GM18861 (cell line): Measurements from ENCODE around the gene STUB1.

Experiments
- ATAC-seq: cut with Tn5 transposase; IDR thresholded peaks from one replicate; pipeline ENCODE4 v1.9.1; 2021; ENCODE audit not compliant: unreplicated experiment

STUB1 gene

DNA sequence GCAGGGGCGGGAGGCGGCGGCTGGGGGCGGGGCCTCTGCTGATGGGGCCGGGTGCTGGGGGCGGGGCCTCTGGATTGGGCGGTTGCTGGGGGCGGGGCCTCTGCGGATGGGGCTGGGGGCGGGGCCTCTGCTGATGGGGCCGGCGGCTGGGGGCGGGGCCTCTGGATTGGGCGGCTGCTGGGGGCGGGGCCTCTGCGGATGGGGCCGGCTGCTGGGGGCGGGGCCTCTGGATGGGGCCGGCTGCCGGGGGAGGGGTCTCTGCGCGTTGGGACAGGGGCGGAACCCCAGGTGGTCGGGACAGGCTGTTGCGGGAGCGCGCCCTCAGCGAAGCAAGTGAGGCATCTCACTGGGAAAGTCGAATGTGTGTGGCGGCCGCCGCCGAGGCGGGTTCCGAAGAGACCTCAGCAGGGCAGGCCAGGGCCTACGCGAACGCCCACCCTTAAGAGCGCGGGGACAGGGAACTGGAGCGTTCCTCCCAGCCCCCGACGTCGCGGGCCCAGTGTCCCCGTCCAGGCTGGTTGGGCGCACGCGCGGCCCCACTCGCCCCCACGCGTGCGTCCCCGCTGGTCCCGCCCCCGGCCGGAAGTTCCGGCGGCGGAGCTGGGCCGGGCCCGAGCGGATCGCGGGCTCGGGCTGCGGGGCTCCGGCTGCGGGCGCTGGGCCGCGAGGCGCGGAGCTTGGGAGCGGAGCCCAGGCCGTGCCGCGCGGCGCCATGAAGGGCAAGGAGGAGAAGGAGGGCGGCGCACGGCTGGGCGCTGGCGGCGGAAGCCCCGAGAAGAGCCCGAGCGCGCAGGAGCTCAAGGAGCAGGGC is at the start of gene STUB1:
STUB1 (plus strand) TSS at position 597 of the 811 bp plus-strand sequence; CDS start at position 713, 116 bp downstream.
- no peak for ATAC-seq

DNA sequence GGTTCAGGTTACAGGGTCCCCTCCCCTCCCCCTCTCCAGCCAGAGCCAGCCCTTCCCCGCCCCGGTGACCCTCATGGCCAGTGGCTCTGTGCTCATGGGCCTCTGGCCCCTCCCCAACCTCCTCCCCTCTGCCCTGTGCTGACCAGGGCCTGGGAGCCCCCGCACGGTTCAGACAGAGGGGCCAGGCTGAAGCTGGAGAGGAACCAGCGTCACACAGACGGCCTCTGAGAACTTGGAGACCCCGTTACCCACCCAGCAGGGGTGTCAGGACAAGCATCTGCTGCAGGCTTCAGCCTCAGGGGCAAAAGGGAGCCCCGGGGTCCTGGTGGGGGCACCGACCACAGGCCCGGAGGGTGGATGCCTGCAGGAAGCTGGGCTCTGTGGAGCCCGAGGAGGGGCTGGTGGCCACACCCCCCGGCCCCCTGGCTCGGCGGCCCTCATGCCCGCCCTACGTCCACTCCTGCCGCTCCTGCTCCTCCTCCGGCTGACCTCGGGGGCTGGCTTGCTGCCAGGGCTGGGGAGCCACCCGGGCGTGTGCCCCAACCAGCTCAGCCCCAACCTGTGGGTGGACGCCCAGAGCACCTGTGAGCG is 49.3 kb upstream of the STUB1 start, which contains the start of gene WFIKKN1:
WFIKKN1 (plus strand) TSS at position 171 of the 591 bp plus-strand sequence; CDS start at position 440, 269 bp downstream.
- no peak for ATAC-seq

DNA sequence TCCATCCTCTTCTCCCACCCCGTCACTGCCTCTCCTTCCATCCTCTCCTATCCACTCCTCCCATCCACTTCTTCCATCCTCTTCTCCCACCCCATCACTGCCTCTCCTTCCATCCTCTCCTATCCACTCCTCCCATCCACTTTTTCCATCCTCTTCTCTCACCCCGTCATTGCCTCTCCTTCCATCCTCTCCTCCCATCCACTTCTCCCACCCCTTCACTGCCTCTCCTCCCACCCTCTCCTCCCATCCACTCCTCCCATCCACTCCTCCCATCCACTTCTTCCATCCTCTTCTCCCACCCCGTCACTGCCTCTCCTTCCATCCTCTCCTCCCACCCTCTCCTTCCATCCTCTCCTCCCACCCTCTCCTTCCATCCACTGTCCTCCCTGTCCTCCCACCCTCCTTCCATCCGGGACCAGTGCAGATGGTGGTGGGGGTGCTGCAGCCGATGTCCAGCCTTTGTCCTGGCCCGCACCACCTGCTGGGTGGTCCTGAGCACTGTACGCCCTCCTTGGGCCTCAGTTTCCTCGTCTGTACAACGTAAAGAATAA is 48.3 kb upstream of the STUB1 start:
- ATAC-seq: no peak

DNA sequence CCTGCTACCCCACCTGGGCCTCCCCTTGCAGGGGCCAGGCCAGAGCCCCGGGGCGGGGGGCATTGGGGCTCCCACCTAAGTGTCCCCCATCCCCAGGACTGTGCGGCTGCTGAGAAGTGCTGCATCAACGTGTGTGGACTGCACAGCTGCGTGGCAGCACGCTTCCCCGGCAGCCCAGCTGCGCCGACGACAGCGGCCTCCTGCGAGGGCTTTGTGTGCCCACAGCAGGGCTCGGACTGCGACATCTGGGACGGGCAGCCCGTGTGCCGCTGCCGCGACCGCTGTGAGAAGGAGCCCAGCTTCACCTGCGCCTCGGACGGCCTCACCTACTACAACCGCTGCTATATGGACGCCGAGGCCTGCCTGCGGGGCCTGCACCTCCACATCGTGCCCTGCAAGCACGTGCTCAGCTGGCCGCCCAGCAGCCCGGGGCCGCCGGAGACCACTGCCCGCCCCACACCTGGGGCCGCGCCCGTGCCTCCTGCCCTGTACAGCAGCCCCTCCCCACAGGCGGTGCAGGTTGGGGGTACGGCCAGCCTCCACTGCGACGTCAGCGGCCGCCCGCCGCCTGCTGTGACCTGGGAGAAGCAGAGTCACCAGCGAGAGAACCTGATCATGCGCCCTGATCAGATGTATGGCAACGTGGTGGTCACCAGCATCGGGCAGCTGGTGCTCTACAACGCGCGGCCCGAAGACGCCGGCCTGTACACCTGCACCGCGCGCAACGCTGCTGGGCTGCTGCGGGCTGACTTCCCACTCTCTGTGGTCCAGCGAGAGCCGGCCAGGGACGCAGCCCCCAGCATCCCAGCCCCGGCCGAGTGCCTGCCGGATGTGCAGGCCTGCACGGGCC is 47.5 kb upstream of the STUB1 start:
- no peak for ATAC-seq

DNA sequence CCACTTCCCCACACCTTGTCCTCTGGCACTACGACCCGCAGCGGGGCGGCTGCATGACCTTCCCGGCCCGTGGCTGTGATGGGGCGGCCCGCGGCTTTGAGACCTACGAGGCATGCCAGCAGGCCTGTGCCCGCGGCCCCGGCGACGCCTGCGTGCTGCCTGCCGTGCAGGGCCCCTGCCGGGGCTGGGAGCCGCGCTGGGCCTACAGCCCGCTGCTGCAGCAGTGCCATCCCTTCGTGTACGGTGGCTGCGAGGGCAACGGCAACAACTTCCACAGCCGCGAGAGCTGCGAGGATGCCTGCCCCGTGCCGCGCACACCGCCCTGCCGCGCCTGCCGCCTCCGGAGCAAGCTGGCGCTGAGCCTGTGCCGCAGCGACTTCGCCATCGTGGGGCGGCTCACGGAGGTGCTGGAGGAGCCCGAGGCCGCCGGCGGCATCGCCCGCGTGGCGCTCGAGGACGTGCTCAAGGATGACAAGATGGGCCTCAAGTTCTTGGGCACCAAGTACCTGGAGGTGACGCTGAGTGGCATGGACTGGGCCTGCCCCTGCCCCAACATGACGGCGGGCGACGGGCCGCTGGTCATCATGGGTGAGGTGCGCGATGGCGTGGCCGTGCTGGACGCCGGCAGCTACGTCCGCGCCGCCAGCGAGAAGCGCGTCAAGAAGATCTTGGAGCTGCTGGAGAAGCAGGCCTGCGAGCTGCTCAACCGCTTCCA is 46.7 kb upstream of the STUB1 start:
- no peak for ATAC-seq

DNA sequence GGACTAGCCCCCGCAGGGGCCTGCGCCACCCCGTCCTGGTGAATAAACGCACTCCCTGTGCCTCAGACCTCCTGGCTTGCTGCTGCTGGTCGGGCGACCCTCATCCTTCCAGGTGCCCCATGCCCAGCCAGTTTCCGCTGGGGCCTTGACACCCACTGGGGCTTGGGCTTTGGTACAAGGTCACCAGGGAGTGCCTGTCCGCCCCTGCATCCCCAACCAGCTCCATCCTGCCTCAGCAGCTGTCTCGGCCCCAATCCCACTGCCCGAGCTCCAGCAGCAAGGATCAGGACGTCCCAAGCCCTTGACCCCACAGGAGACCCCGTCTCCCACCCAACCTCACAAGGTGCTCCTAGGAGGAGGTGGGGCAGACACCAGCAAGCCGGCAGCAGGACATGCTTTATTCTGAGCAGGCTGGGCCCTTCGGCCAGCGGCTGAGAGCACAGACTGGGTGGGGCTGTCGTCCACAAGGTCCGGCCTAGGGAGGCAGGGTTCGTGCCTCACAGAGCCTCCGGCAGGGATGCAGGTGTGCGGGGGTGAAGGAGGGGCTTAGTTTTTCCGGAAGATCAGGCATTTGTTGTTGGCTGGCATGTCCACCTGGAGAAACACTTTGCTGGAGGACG is 46.0 kb upstream of the STUB1 start:
- ATAC-seq: no peak

DNA sequence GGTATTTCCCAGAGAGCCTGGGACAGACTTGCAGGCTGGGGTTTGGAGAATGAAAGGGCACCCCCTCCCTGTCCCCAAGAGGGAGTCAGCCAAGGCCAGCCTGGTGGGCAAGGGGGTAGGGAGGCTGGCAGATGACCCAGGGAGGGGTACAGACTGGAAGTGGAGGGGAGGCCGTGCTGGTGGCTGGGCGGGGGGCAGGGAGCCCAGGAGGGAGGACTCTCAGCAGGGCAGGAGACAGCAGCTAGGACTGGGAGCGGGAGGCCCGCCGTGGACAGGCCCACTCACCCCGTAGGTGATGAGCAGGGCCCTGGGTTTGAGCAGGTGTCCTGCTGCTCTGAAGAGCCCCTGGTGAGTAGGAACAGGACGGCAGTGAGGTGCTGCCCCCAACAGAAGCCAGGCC is 45.2 kb upstream of the STUB1 start:
- ATAC-seq: no peak

DNA sequence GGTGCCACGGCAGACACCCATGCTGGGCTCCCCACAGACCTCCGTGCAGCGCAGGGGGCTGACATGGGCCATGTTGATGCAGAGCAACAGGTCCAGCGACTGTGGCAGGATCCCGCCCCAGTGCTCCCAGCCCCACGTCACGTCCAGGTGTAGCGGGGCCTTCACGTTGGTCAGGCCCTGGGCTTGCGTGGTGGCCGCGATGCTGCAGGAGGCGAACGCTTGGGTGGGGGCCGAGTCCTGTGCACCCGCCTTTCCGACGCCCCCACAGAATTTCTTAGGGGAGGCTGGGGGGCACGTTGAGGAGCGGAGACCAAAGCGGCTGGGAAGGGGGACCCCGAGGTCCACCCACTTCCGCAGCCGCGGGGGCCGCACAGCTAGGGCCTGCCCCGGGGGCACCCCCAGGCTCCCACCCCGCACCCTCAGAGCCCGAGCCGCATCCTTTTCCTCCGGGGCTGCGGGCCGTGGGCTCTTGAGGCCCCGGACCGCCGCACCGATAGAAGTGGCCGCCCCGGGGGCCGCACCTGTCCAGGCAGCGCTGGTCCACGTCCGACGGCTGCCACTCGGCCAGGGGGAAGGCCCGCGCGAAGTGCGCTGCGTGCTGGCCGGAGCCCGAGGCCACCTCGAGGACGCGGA is 44.5 kb upstream of the STUB1 start:
- ATAC-seq: peak; percentile 1

DNA sequence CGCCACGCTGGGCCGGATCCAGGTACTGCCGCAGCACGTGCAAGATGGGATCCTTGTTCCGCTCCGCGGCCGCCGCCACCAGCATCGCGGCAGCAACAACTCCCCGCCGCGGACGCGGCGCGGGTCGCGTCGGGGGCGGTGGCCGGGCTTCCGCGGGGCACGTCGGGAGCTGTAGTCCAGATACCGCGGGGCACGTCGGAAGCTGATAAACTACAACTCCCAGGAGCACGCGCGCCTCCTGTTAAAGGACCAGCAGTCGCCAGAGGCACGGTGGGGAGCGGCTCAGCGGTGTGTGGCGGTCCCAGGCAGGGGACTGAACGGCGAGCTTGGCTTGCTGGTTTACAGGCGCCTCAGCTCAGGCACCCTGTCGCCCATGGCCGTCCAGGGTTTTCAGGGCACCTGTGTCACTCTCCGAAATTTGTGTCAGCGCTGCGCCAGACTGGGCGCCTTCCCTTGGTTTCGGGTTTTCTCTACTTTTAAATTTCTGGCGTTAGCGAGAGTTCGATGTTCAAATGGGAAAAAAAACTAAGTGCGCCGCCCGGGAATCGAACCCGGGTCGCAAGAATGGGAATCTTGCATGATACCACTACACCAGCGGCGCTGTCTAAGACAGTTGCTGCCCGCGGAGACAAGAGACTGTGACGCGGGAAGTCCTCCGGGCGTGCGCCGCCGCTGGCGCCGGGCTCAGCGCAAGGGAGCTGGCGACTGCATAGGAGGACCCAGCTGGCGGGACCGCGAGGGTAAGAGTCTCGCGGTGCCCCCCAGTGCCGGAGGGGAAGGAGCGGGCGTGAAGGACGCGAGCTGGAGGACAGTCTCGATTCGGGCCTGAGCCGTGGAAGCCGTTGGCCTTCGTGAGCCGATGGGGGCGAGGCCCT is 43.8 kb upstream of the STUB1 start, which contains the start of gene METTL26:
METTL26 (minus strand) TSS at position 100 of the 875 bp plus-strand sequence; CDS start at position 85, 15 bp downstream.
- peak; percentile 60 for ATAC-seq

DNA sequence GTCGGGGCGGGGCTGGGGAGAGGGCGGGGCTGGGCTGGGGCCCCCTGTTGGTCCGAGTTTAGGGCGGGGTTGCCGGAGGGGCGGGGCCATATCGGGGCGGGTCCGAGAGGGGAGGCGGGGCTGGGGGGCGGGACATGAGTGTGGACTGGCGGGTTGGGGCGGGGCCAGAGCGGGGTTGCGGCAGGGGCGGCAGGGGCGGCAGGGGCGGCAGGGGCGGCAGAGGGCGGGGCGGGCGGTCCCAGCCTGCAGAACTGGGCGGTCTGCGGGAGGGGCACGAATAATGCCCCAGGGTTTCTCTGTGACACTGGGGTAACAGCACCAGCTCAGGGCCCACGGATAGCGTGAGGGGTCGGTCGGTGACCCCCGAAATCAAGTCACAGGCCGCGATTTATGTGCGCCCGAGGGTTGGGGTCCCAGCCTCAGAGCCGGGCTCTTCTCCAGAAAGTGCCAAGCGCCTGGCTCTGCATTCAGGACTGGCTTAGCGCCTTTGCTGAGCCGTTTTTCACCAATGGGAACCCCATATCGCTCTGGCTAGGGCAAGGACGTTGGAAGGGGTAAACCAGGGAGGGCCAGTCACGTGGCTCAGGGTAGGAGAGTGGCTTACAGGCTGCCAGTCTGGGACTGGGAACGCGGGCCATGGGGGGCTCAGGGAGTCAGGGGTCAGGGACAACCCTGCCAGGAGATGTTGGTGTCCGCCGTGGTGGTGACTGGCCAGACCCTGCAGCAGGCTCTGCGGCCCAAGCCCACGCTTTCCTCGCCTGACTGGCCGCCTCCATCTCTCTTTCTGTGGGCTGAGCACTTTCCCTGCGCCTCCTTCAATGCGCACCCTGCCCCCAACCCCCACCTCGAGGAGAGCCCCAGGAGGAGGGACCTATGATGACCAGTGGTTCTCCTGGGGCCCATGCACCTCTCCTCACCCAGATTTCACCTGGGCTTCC is 42.9 kb upstream of the STUB1 start:
- ATAC-seq: no peak

DNA sequence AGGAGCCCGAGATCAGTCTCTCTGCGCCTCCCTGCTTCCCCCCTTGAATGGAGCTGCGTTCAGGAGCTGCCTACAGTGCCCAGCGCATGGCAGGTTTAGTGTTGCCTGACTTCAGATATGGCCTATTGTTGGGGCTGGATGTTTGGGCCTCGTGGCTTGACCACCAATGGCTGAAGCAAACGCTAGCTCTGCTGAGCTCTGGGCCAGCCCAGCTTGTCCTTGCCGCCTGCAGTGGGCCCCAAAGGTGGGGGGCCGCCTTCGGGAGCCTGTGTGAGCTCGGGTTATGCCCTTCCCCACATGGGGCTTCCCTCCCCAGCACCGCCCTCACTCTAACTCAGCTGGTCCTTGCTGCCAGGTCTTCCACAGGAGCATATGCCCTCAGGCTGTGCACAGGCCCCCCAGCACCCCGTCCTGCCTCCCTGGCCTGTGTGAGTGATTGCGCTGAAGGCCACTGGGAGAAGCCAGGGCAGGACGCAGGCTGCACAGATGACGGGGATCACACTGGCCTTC is 42.1 kb upstream of the STUB1 start:
- ATAC-seq: no peak

DNA sequence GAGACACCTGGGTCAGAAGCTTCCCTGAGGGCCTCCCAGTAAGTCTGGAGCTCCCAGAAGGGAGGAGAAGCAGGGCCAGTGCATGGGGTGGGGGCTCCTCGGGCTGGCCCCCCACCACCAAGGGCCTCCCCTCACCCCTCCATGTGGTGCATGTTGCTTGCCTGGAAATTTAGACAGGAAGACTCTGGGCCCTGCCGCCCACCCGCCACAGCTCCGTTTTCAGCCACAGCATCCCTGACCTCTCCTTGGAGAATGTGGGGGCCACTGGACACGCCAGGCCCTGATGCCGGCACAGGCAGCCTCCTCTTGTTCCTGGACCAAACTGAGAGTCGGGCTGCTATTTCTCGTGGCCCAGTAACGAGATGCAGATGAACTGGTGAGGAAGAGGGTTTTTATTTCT is 41.4 kb upstream of the STUB1 start:
- ATAC-seq: no peak

DNA sequence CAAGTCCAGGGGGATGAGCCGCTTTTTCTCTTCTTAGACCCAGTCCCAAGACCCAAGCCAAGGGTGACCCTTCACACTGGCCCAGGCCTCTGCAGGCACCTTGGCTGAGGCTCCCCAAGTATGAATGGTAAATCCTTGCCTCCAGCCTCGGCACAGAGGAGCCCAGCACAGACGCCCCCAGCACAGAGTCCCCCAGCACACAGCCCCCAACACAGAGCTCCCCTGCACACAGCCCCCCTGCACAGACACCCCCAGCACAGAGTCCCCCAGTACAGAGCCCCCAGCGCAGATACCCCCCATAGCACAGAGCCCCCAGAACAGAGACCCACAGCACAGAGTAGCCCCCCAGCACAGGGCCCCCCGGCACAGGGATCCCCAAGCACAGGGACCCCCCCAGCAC is 39.6 kb upstream of the STUB1 start:
- no peak for ATAC-seq

DNA sequence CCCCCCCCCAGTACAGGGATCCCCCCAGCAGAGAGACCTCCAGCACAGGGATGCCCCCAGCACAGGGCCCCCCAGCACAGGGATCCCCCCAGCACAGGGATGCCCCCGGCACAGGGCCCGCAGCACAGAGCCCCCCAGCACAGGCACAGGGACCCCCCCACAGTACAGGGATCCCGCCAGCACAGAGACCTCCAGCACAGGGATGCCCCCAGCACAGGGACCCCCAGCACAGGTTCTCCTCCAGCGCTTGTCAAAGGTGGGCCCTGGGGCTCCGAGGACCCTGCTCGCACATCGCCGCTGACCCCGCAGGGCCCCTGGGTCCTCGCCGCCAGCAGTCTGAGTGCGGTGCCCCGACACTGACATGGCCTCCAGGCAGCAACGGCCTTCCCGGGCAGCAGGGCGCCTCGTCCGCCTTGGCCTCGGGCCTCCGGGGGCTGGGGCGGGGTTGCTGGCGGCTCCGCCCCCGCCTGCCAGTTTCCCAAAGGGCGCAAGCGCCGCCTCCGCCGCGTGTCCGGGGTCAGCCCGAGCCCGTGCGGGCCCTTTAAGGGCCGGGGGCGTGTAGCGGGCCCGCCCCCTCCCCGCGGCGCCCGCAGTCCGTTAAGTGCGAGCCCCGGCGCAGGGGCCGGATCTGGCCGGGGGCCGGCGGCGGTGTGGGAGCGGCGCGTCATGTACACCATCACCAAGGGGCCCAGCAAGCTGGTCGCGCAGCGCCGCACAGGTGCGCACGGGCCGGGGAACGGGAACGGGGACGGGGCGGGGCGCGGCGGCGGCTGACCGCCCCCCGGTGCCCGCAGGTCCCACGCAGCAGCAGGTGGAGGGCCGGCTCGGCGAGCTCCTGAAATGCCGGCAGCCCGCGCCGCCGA is 38.7 kb upstream of the STUB1 start, which contains the start of gene MCRIP2:
MCRIP2 (plus strand) TSS at position 503 of the 863 bp plus-strand sequence; CDS start at position 667, 164 bp downstream.
- ATAC-seq: peak; percentile 52

DNA sequence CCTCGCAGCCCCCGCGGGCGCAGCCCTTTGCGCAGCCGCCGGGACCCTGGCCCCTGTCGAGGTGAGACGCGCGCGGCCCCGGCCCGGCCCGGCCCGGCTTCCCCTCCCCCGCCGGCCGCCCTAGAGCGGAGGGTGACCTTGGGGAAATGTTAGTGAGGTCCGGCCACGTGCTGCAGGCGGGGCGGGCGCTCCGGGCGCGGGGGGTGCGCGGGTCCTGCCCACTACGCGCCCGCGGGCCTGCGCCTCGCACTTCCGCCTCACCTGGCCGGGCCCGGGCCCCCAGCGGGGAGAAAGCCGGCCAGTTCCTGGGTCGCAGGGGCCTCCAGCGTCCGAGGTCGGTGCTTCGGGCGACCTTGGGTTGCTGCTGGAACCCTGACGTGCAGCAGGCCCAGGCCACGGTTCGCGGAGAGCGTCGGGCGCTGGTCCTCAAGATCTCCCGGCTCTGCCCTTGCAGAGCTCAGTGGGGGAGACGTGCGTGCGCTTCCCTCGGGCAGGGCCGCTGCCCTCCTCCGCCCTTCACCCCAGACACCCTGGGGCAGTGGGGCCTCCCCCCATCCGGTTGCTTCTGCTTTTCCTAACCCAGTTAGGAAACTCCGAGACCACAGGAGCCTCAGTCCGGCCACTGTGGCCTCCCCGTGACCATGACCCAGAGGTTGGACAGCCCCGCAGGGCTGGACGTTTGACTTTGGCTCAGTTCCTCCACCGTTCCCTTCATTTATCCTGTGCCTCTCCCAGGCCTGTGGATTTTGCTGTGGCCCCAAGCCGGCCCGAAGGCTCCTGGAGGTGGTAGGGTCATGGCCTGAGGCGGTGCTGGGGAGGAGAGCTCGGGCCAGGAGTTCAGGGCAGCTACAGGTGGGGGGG is 37.8 kb upstream of the STUB1 start:
- peak; percentile 21 for ATAC-seq
